Sigmoid colon (tissue), 4 donors: Measurements from ENCODE around the gene CENATAC.

Source experiments
- CTCF ChIP-seq, 4 experiments: fragments of 450-650 bp in 3 of 4; fragments of 200-600 bp in 1 of 4; IDR thresholded peaks; one replicate each; pipeline ENCODE4 v1.5.1; 2016 to 2019; ENCODE audit warnings: antibody characterized with exemption in 4 of 4, mild to moderate bottlenecking in 3 of 4, moderate library complexity in 2 of 4
- EP300 ChIP-seq, 4 donors: sonication (generic); formaldehyde crosslinking; IDR thresholded peaks; one replicate each; pipeline ENCODE4 v1.6.1; 2017; ENCODE audit warnings: antibody characterized with exemption in 4 of 4
- POLR2A ChIP-seq, 2 donors: fragments of 450-650 bp; IDR thresholded peaks; one replicate each; pipeline ENCODE4 v1.6.1; 2016; ENCODE audit warnings: antibody characterized with exemption in 2 of 2, mild to moderate bottlenecking in 2 of 2, moderate library complexity in 2 of 2

- no peak for TF ChIP-seq CTCF (IDR thresholded peaks at IDR 0.05)
- TF ChIP-seq POLR2A (IDR thresholded peaks at IDR 0.05) = no peak
- no peak for TF ChIP-seq EP300 (IDR thresholded peaks at IDR 0.05)
Observed at GRCh38 chr11:119048644-119049043, 50.7 kb downstream of the CENATAC start.
